H1 (cell line): ENCODE data around the gene A2ML1. TPM values are rescaled to one million over a fixed set of nuclear protein-coding genes. Genes with fewer than 3 reads are reported as not detected.
A peak's percentile ranks its signal among the peaks of the same experiment; 100 is the strongest.

ENCODE experiments used
- CTCF ChIA-PET: fragments of 300-600 bp; sonication (Branson Sonifier 250); formaldehyde crosslinking; loops from one replicate; lab custom pipeline; 2021; ENCODE audit not compliant: partially characterized antibody; lab: Charles Lee
- POLR2A ChIA-PET: fragments of 300-600 bp; sonication (Branson Sonifier 250); formaldehyde crosslinking; loops from one replicate; lab custom pipeline; 2021; ENCODE audit warnings: inconsistent platforms; ENCODE audit not compliant: partially characterized antibody; lab: Charles Lee
- DNase-seq, 2 experiments: peaks; one replicate each; pipeline versions ENCODE4 v3.0.0 to v3.0.0-alpha.2; 2010 to 2022; ENCODE audit warnings: low spot score in 2 of 2, low read depth in 1 of 2, mixed read lengths in 1 of 2
- FAIRE-seq: peaks from 2 replicates; lab custom pipeline; 2011; peaks lifted over from hg19 to GRCh38; lab: Jason Lieb, UNC
- H2AFZ ChIP-seq: 2 replicates; pipeline ENCODE4 v1.8.1; 2012; ENCODE audit warnings: low read length, inconsistent platforms
- H2AK5ac ChIP-seq: 2 replicates; pipeline ENCODE4 v1.6.1; 2013; ENCODE audit warnings: low read depth, low read length
- H2BK120ac ChIP-seq: replicated peaks from 2 replicates; pipeline ENCODE3; 2013; ENCODE audit warnings: low read depth, low read length, inconsistent platforms
- H2BK12ac ChIP-seq: 2 replicates; pipeline ENCODE4 v1.6.1; 2013; ENCODE audit warnings: low read depth, low read length
- H2BK15ac ChIP-seq: 2 replicates; pipeline ENCODE4 v1.6.1; 2013; ENCODE audit warnings: low read length
- H2BK20ac ChIP-seq: 2 replicates; pipeline ENCODE4 v1.6.1; 2013; ENCODE audit warnings: low read length
- H2BK5ac ChIP-seq: 2 replicates; pipeline ENCODE4 v1.6.1; 2013; ENCODE audit warnings: low read depth, low read length
- H3K14ac ChIP-seq: 2 replicates; pipeline ENCODE4 v1.6.1; 2013; ENCODE audit warnings: inconsistent platforms; ENCODE audit not compliant: insufficient read length
- H3K18ac ChIP-seq: 2 replicates; pipeline ENCODE4 v1.6.1; 2013; ENCODE audit warnings: low read length; ENCODE audit errors: extremely low read depth
- H3K23ac ChIP-seq: 2 replicates; pipeline ENCODE4 v1.6.1; 2013; ENCODE audit warnings: inconsistent platforms; ENCODE audit not compliant: insufficient read length
- H3K23me2 ChIP-seq: 2 replicates; pipeline ENCODE4 v1.6.1; 2013; ENCODE audit warnings: low read depth, low read length
- H3K27ac ChIP-seq: 2 replicates; pipeline ENCODE4 v1.6.1; 2011; ENCODE audit warnings: low read depth, low read length, inconsistent platforms
- H3K27me3 ChIP-seq, 4 experiments: replicated peaks in 1 of 4; 1 replicate in 1 of 4; 2 replicates in 3 of 4; pipeline versions ENCODE4 v1.6.1 to v1.8.1; 2011 to 2013; ENCODE audit warnings: low read length in 3 of 4, mild to moderate bottlenecking in 3 of 4, inconsistent platforms in 2 of 4, mixed read lengths in 2 of 4, moderate library complexity in 1 of 4; ENCODE audit not compliant: control insufficient read depth in 3 of 4, insufficient read depth in 3 of 4; ENCODE audit errors: extremely low read depth in 1 of 4
- H3K36me3 ChIP-seq, 4 experiments: 2 replicates each; pipeline versions ENCODE4 v1.6.1 to v1.8.1; 2011 to 2013; ENCODE audit warnings: mild to moderate bottlenecking in 4 of 4, low read length in 3 of 4, moderate library complexity in 2 of 4, control low read depth in 1 of 4, inconsistent platforms in 1 of 4; ENCODE audit not compliant: insufficient read depth in 4 of 4, control insufficient read depth in 2 of 4
- H3K4ac ChIP-seq: replicated peaks from 2 replicates; pipeline ENCODE3; 2013; ENCODE audit warnings: low read length, low read depth, mixed read lengths, inconsistent platforms; ENCODE audit not compliant: insufficient read length
- H3K4me1 ChIP-seq, 4 experiments: replicated peaks in 1 of 4; 1 replicate in 1 of 4; 2 replicates in 3 of 4; pipeline versions ENCODE4 v1.6.1 to v1.8.1; 2011 to 2013; ENCODE audit warnings: low read length in 3 of 4, inconsistent platforms in 2 of 4, mixed read lengths in 1 of 4; ENCODE audit not compliant: insufficient read depth in 4 of 4, control insufficient read depth in 3 of 4
- H3K4me2 ChIP-seq, 2 experiments: 2 replicates each; pipeline versions ENCODE4 v1.6.1 to v1.8.1; 2011 to 2013; ENCODE audit warnings: low read depth in 2 of 2, low read length in 2 of 2, control low read depth in 1 of 2, inconsistent platforms in 1 of 2, mild to moderate bottlenecking in 1 of 2; ENCODE audit not compliant: insufficient read depth in 1 of 2
- H3K4me3 ChIP-seq, 4 experiments: fragments of 200-600, 300-600 bp in 1 of 4; sonication (generic), shearing (Covaris generic), sonication (Bioruptor Twin) in 1 of 4; 2 replicates each; pipeline versions ENCODE4 v1.5.1 to v1.8.1; 2011 to 2016; ENCODE audit warnings: low read length in 4 of 4, low read depth in 3 of 4, control low read depth in 2 of 4, inconsistent platforms in 2 of 4, mild to moderate bottlenecking in 2 of 4, mixed read lengths in 1 of 4, moderate library complexity in 1 of 4; ENCODE audit not compliant: insufficient read depth in 2 of 4; ENCODE audit errors: extremely low read depth in 1 of 4
- H3K56ac ChIP-seq: replicated peaks from 2 replicates; pipeline ENCODE3; 2013; ENCODE audit warnings: low read depth, mild to moderate bottlenecking, mixed read lengths, low read length, inconsistent platforms; ENCODE audit not compliant: insufficient read length
- H3K79me1 ChIP-seq: 2 replicates; pipeline ENCODE4 v1.6.1; 2013; ENCODE audit warnings: low read depth, low read length, control low read depth
- H3K79me2 ChIP-seq, 2 experiments: 2 replicates each; pipeline versions ENCODE4 v1.6.1 to v1.8.1; 2012 to 2013; ENCODE audit warnings: low read length in 2 of 2, mild to moderate bottlenecking in 2 of 2, inconsistent platforms in 1 of 2; ENCODE audit not compliant: insufficient read depth in 2 of 2, control insufficient read depth in 1 of 2
- H3K9ac ChIP-seq, 4 experiments: replicated peaks in 1 of 4; 1 replicate in 1 of 4; 2 replicates in 3 of 4; pipeline versions ENCODE4 v1.6.1 to v1.8.1; 2011 to 2013; ENCODE audit warnings: low read depth in 3 of 4, low read length in 3 of 4, control low read depth in 2 of 4, mild to moderate bottlenecking in 2 of 4, moderate library complexity in 2 of 4, inconsistent platforms in 1 of 4; ENCODE audit errors: extremely low read depth in 1 of 4
- H3K9me3 ChIP-seq, 2 experiments: 2 replicates each; pipeline versions ENCODE4 v1.6.1 to v1.8.1; 2012 to 2013; ENCODE audit warnings: mild to moderate bottlenecking in 2 of 2, moderate library complexity in 2 of 2, control low read depth in 1 of 2, inconsistent platforms in 1 of 2, low read depth in 1 of 2, low read length in 1 of 2, mixed read lengths in 1 of 2; ENCODE audit not compliant: insufficient read depth in 2 of 2
- H4K20me1 ChIP-seq, 2 experiments: replicated peaks in 1 of 2; 2 replicates each; pipeline versions ENCODE3 to v1.8.1; 2011 to 2013; ENCODE audit warnings: inconsistent platforms in 2 of 2, low read length in 2 of 2, mild to moderate bottlenecking in 1 of 2; ENCODE audit not compliant: insufficient read depth in 2 of 2, control insufficient read depth in 1 of 2
- H4K5ac ChIP-seq: 2 replicates; pipeline ENCODE4 v1.6.1; 2013; ENCODE audit warnings: low read length, low read depth, mixed read lengths, inconsistent platforms; ENCODE audit not compliant: insufficient read length
- H4K8ac ChIP-seq: 2 replicates; pipeline ENCODE4 v1.8.0; 2013; ENCODE audit warnings: mild to moderate bottlenecking, moderate library complexity, low read length, inconsistent platforms; ENCODE audit not compliant: insufficient read depth; ENCODE audit errors: extremely low read depth
- H4K91ac ChIP-seq: replicated peaks from 2 replicates; pipeline ENCODE3; 2013; ENCODE audit warnings: low read length, mixed read lengths, inconsistent platforms; ENCODE audit not compliant: insufficient read length
- CBX5 ChIP-seq: fragments of 300-800, 300-1000 bp; sonication (generic); IDR thresholded peaks from 2 replicates; pipeline ENCODE4 v1.7.1; 2016; ENCODE audit warnings: antibody characterized with exemption, low read length, low read depth
- CHD1 ChIP-seq: IDR thresholded peaks from 2 replicates; pipeline ENCODE4 v1.6.1; 2012; ENCODE audit warnings: low read depth, low read length, improper control_type of control experiment
- CHD2 ChIP-seq: IDR thresholded peaks from 2 replicates; pipeline ENCODE4 v1.6.1; 2012; ENCODE audit warnings: low read length, improper control_type of control experiment
- EZH2 ChIP-seq: fragments of 200-600 bp; sonication (generic); IDR thresholded peaks from 2 replicates; pipeline ENCODE4 v1.7.1; 2012; ENCODE audit warnings: low read depth, mild to moderate bottlenecking, moderate library complexity, low read length, inconsistent platforms; ENCODE audit not compliant: severe bottlenecking
- GTF2F1 ChIP-seq: IDR thresholded peaks from 2 replicates; pipeline ENCODE4 v1.6.1; 2012; ENCODE audit warnings: low read depth, low read length, improper control_type of control experiment, borderline replicate concordance
- JUND ChIP-seq: IDR thresholded peaks from 2 replicates; pipeline ENCODE4 v1.6.1; 2011; ENCODE audit warnings: mild to moderate bottlenecking, improper control_type of control experiment, low read length
- POLR2A ChIP-seq, 2 experiments: IDR thresholded peaks; 1 replicate in 1 of 2; 2 replicates in 1 of 2; pipeline ENCODE4 v1.6.1; 2011; ENCODE audit warnings: low read depth in 2 of 2, low read length in 2 of 2, mild to moderate bottlenecking in 2 of 2; ENCODE audit errors: control extremely low read depth in 1 of 2
- RAD21 ChIP-seq, 2 experiments: IDR thresholded peaks in 1 of 2; conservative IDR thresholded peaks in 1 of 2; 2 replicates each; pipeline ENCODE4 v1.6.1; 2011; ENCODE audit warnings: low read depth in 2 of 2, low read length in 2 of 2, improper control_type of control experiment in 1 of 2, inconsistent platforms in 1 of 2, mild to moderate bottlenecking in 1 of 2, moderate library complexity in 1 of 2
- SP1 ChIP-seq: IDR thresholded peaks from 2 replicates; pipeline ENCODE4 v1.6.1; 2011; ENCODE audit warnings: low read depth, low read length
- SRF ChIP-seq: IDR thresholded peaks from 2 replicates; pipeline ENCODE4 v1.6.1; 2011; ENCODE audit warnings: mild to moderate bottlenecking, low read depth, low read length, moderate library complexity
- TCF12 ChIP-seq: IDR thresholded peaks from 2 replicates; pipeline ENCODE4 v1.6.1; 2011; ENCODE audit warnings: low read depth, mild to moderate bottlenecking, low read length
- WGBS, 2 experiments: shearing (Covaris generic) in 1 of 2; methylation state at CpG; one replicate each; pipeline versions ENCODE4 v1.1.6 to v1.1.7; 2013 to 2015; ENCODE audit warnings: low lambda C conversion rate in 2 of 2, mixed read lengths in 2 of 2, inconsistent platforms in 1 of 2, low coverage in 1 of 2, missing lambda C conversion rate in 1 of 2; ENCODE audit not compliant: insufficient replicate concordance in 2 of 2, insufficient coverage in 1 of 2, insufficient read length in 1 of 2; ENCODE audit errors: extremely low coverage in 1 of 2, missing lambda C conversion rate in 1 of 2; 5-methylcytosine and 5-hydroxymethylcytosine counted together
- polyA plus RNA-seq, 7 experiments: library from polyadenylated mRNA; depleted of rRNA in 3 of 7; stranded (reverse) in 5 of 7; unstranded in 2 of 7; fragments of >200 nt in 5 of 7; fragments of 200-250 nt in 2 of 7; gene quantifications; 1 replicate in 5 of 7; 2 replicates in 1 of 7; 4 replicates in 1 of 7; pipeline versions ENCODE4 v1.2.1 to v1.2.3, GENCODE V29; 2011 to 2013; ENCODE audit warnings: missing spikeins in 2 of 7, mixed read lengths in 2 of 7
- total RNA-seq: library from RNA; stranded (reverse); fragmentation: NEBNext Ultra II Directional; extraction: Animal tissue kit (Norgen Biotek cat#: 25700); gene quantifications from 2 replicates; pipeline ENCODE4 v1.2.1, GENCODE V29; 2021
- TF ChIP-seq, protein P1 (sequence below): IDR thresholded peaks from 2 replicates; pipeline ENCODE4 v1.6.1; 2012; ENCODE audit warnings: inconsistent platforms

A2ML1 gene
- total and polyA plus RNA-seq, 2 of the 8 experiments (the other 6 are each of a cell fraction or from before 2014, with no cell fraction given): 10.2 to 10.3 TPM

GRCh38 chr12:8911606-8912268 is 89.3 kb downstream of the A2ML1 start:
- Histone ChIP-seq H3K4me2 (peak overlapping the region; percentile 78 to 92), H3K27me3 (no peaks in the 10 kb centered on the region), H2BK12ac (peak overlapping the region; percentile 93; the same call in 1 of the 2 replicates), H4K91ac (peak overlapping the region; percentile 87), H4K20me1 (peaks cover 2 to 4% of the 10 kb centered on the region in 2 experiments), H4K8ac (no peak overlapping the region), H3K4me3 (peak overlapping the region in 2 of 4 experiments; percentile 74 to 99; a peak in 3 of 8 replicates), H3K23ac (no peak overlapping the region), H3K4ac (no peak overlapping the region), H3K9me3 (no peaks in the 10 kb centered on the region), H2BK15ac (no peak overlapping the region), H3K56ac (no peak overlapping the region), H2BK5ac (peak overlapping the region; percentile 89; the same call in 1 of the 2 replicates), H3K4me1 (peaks cover 4 to 31% (median 20%) of the 10 kb centered on the region in 4 experiments), H3K79me2 (peaks cover 19 to 24% of the 10 kb centered on the region in 2 experiments), H3K9ac (peak overlapping the region in 1 of 4 experiments; percentile 33; a peak in 1 of 7 replicates), H3K23me2 (peaks cover 9% of the 10 kb centered on the region), H2AK5ac (no peak overlapping the region), H3K79me1 (no peaks in the 10 kb centered on the region), H3K18ac (peak overlapping the region; percentile 79; the same call in 1 of the 2 replicates), H2AFZ (no peak overlapping the region), H3K14ac (no peak overlapping the region), H2BK20ac (no peak overlapping the region), H2BK120ac (peak overlapping the region; percentile 13), H3K27ac (peak overlapping the region; percentile 83), H3K36me3 (peaks cover 0 to 9% (median 0%) of the 10 kb centered on the region in 4 experiments; a peak in 1 of 8 replicates), H4K5ac (peak overlapping the region; percentile 100)
- FAIRE-seq: peak; percentile 89
- ChIA-PET POLR2A (interaction anchor here (0.6 to 18.7 kb wide), 17 partner anchors 9 to 570 kb away, joined by 3 to 438 read pairs (median 6); partner anchors contain the start of gene M6PR), CTCF (interaction anchor here (0.9 to 1.9 kb wide), 4 partner anchors 51 to 130 kb away, joined by 3 to 9 read pairs (median 4); no protein-coding TSS in a partner anchor)
- WGBS, 2 experiments: 2% methylated on average over 3 of the region's 3 CpGs; no CpG with 5 or more reads in 1 of the 2 experiments
- DNase-seq: no peak
- no peak for TF ChIP-seq GTF2F1
- TF ChIP-seq CHD2: peak; percentile 57; the same call in 1 of the 2 replicates
- TF ChIP-seq JUND: no peak
- TF ChIP-seq, protein P1, sequence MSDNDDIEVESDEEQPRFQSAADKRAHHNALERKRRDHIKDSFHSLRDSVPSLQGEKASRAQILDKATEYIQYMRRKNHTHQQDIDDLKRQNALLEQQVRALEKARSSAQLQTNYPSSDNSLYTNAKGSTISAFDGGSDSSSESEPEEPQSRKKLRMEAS: no peak
- TF ChIP-seq SRF: peak; percentile 69; the same call in 1 of the 2 replicates
- peak; percentile 56 to 57 for TF ChIP-seq POLR2A (IDR thresholded peaks at IDR 0.05; ENCODE audit: control extremely low read depth in 1 of 2, low read depth in 2 of 2, low read length in 2 of 2)
- no peak for TF ChIP-seq CBX5
- 0 out of 2 replicates have a peak, but pooled peaks have one; percentile 69 for TF ChIP-seq CHD1
- TF ChIP-seq RAD21 (IDR thresholded peaks at IDR 0.05 in 1 of 2, conservative IDR thresholded peaks at IDR 0.05 in 1 of 2; ENCODE audit: low read depth in 2 of 2, low read length in 2 of 2): no peak
- peak; percentile 47; the same call in 1 of the 2 replicates for TF ChIP-seq SP1
- peak; percentile 92 for TF ChIP-seq TCF12
- TF ChIP-seq EZH2: no peak
